GM12872 (cell line): ENCODE measurements around the gene PGM1.

Experiments used
- CTCF ChIP-seq: IDR thresholded peaks from 3 replicates; pipeline ENCODE4 v1.5.1; 2011; ENCODE audit warnings: low read depth, mild to moderate bottlenecking, low read length, moderate library complexity; ENCODE audit not compliant: insufficient read depth

Gene PGM1

GRCh38 chr1:63675420-63675931 lies 82.3 kb downstream of the PGM1 start:
- TF ChIP-seq CTCF = no peak

GRCh38 chr1:63677497-63677896 lies 84.3 kb downstream of the PGM1 start:
- TF ChIP-seq CTCF = no peak

- TF ChIP-seq CTCF = no peak
These were observed 85.0 kb downstream of the PGM1 start for GRCh38 chr1:63678200-63678599.

GRCh38 chr1:63679076-63679475 lies 85.9 kb downstream of the PGM1 start:
- no peak for TF ChIP-seq CTCF

GRCh38 chr1:63679589-63679988 lies 86.4 kb downstream of the PGM1 start:
- TF ChIP-seq CTCF = no peak

GRCh38 chr1:63682936-63683335 lies 89.7 kb downstream of the PGM1 start:
- TF ChIP-seq CTCF = no peak

GRCh38 chr1:63683759-63684158 lies 90.5 kb downstream of the PGM1 start:
- TF ChIP-seq CTCF = no peak

- TF ChIP-seq CTCF = no peak
These were observed 93.5 kb downstream of the PGM1 start for GRCh38 chr1:63686696-63687095.
